SU-DHL-6 (cell line): Measurements from ENCODE around the gene GABRA4.

Experiments
- H2AFZ ChIP-seq: fragments of 200-600 bp; sonication (generic); 2 replicates; pipeline ENCODE4 v1.6.1; 2014; ENCODE audit warnings: low read depth, mild to moderate bottlenecking, moderate library complexity, mixed read lengths, antibody characterized with exemption, low read length; ENCODE audit not compliant: severe bottlenecking
- H3F3A ChIP-seq: fragments of 200-600 bp; shearing (Covaris generic); 2 replicates; pipeline ENCODE4 v1.6.0; 2016; ENCODE audit warnings: antibody characterized with exemption, mild to moderate bottlenecking; ENCODE audit not compliant: insufficient read depth
- H3K27ac ChIP-seq: fragments of 200-600 bp; sonication (generic); 2 replicates; pipeline ENCODE4 v1.5.1; 2016; ENCODE audit warnings: low read depth, mild to moderate bottlenecking, low read length, moderate library complexity, mixed read lengths
- H3K27me3 ChIP-seq: fragments of 200-600 bp; sonication (generic), shearing (Covaris generic); 2 replicates; pipeline ENCODE4 v1.6.0; 2014; ENCODE audit warnings: mild to moderate bottlenecking, low read length
- H3K36me3 ChIP-seq: fragments of 200-600 bp; sonication (generic); 2 replicates; pipeline ENCODE4 v1.6.1; 2014; ENCODE audit warnings: mild to moderate bottlenecking, low read length, mixed read lengths
- H3K4me2 ChIP-seq: fragments of 300-600, 200-600 bp; shearing (Covaris generic), sonication (generic); 2 replicates; pipeline ENCODE4 v1.6.0; 2014; ENCODE audit warnings: low read length, low read depth, mild to moderate bottlenecking; ENCODE audit not compliant: poor library complexity, severe bottlenecking
- H3K4me3 ChIP-seq: fragments of 200-600 bp; sonication (generic); 2 replicates; pipeline ENCODE4 v1.5.1; 2014; ENCODE audit warnings: antibody characterized with exemption, low read length, mild to moderate bottlenecking, mixed read lengths; ENCODE audit not compliant: insufficient read depth, poor library complexity, severe bottlenecking
- H3K79me2 ChIP-seq: fragments of 200-600 bp; sonication (generic); 2 replicates; pipeline ENCODE4 v1.6.1; 2014; ENCODE audit warnings: mild to moderate bottlenecking, low read length, moderate library complexity; ENCODE audit not compliant: insufficient read depth
- H3K9ac ChIP-seq: fragments of 200-600 bp; sonication (generic); 2 replicates; pipeline ENCODE4 v1.7.0; 2014; ENCODE audit warnings: mild to moderate bottlenecking, low read length
- H3K9me2 ChIP-seq: fragments of 200-600 bp; sonication (generic); replicated peaks from 2 replicates; pipeline ENCODE4 v1.6.1; 2014; ENCODE audit warnings: low read length; ENCODE audit not compliant: insufficient read depth
- H3K9me3 ChIP-seq: fragments of 200-600 bp; sonication (generic); 2 replicates; pipeline ENCODE4 v1.6.1; 2014; ENCODE audit warnings: low read length, mixed read lengths; ENCODE audit not compliant: insufficient read depth
- H4K20me1 ChIP-seq: fragments of 200-600 bp; sonication (generic); 2 replicates; pipeline ENCODE4 v1.6.1; 2014; ENCODE audit warnings: low read depth, mild to moderate bottlenecking, antibody characterized with exemption, low read length, moderate library complexity, mixed read lengths
- CTCF ChIP-seq: fragments of 200-600 bp; sonication (generic); IDR thresholded peaks from one replicate; pipeline ENCODE4 v1.5.1; 2017; ENCODE audit warnings: antibody characterized with exemption, mild to moderate bottlenecking, low read length, moderate library complexity; ENCODE audit not compliant: insufficient read depth, poor library complexity, severe bottlenecking
- EZH2phosphoT487 ChIP-seq: fragments of 200-600 bp; sonication (generic), shearing (Covaris generic); conservative IDR thresholded peaks from 2 replicates; pipeline ENCODE4 v1.6.1; 2018; ENCODE audit warnings: mild to moderate bottlenecking, antibody characterized with exemption, low read length, moderate library complexity, mixed read lengths

Gene GABRA4

GRCh38 chr4:46922205-46922604 lies 71.2 kb downstream of the GABRA4 start:
- Histone ChIP-seq H4K20me1 (no peaks in the 10 kb centered on the region), H3K79me2 (no peaks in the 10 kb centered on the region), H3K36me3 (no peaks in the 10 kb centered on the region), H3K4me2 (no peak overlapping the region), H2AFZ (no peak overlapping the region), H3K4me3 (no peak overlapping the region), H3F3A (no peaks in the 10 kb centered on the region), H3K9me2 (no peaks in the 10 kb centered on the region), H3K27me3 (no peaks in the 10 kb centered on the region), H3K27ac (no peak overlapping the region), H3K9ac (no peak overlapping the region), H3K9me3 (no peaks in the 10 kb centered on the region)
- TF ChIP-seq EZH2phosphoT487 (no peak), CTCF (no peak)

GRCh38 chr4:46909078-46909477 lies 84.3 kb downstream of the GABRA4 start, which contains the start of gene COX7B2:
COX7B2 (minus strand) TSS chr4:46909245; CDS start chr4:46735192, 174,053 bp downstream.
- no peak for TF ChIP-seq CTCF
- no peak for TF ChIP-seq EZH2phosphoT487
- H3K4me3 ChIP-seq: no peak within 1 kb of the TSS
- no peaks in the 10 kb centered on the region for H3K9me3 ChIP-seq
- H4K20me1 ChIP-seq: no peaks in the 10 kb centered on the region
- no peaks in the 10 kb centered on the region for H3K9me2 ChIP-seq
- H3K27ac ChIP-seq: no peak within 1 kb of the TSS
- no peaks in the 10 kb centered on the region for H3K79me2 ChIP-seq
- H3K36me3 ChIP-seq: no peaks in the 10 kb centered on the region
- no peak within 1 kb of the TSS for H2AFZ ChIP-seq
- no peak within 1 kb of the TSS for H3K4me2 ChIP-seq
- no peak within 1 kb of the TSS for H3K9ac ChIP-seq
- H3K27me3 ChIP-seq: no peaks in the 10 kb centered on the region
- no peaks in the 10 kb centered on the region for H3F3A ChIP-seq

GRCh38 chr4:46908148-46908547 lies 85.2 kb downstream of the GABRA4 start:
- Histone ChIP-seq H3F3A (no peaks in the 10 kb centered on the region), H3K9me3 (no peaks in the 10 kb centered on the region), H3K36me3 (no peaks in the 10 kb centered on the region), H4K20me1 (no peaks in the 10 kb centered on the region), H3K79me2 (no peaks in the 10 kb centered on the region), H3K27ac (no peak overlapping the region), H3K4me2 (no peak overlapping the region), H2AFZ (no peak overlapping the region), H3K4me3 (no peak overlapping the region), H3K9me2 (no peaks in the 10 kb centered on the region), H3K9ac (no peak overlapping the region), H3K27me3 (no peaks in the 10 kb centered on the region)
- TF ChIP-seq CTCF (no peak), EZH2phosphoT487 (no peak)

GRCh38 chr4:46900082-46900481 lies 93.3 kb downstream of the GABRA4 start:
- no peak overlapping the region for H3K27ac ChIP-seq
- H3K27me3 ChIP-seq: no peaks in the 10 kb centered on the region
- H3K36me3 ChIP-seq: no peaks in the 10 kb centered on the region
- H3K79me2 ChIP-seq: no peaks in the 10 kb centered on the region
- H3K4me2 ChIP-seq: no peak overlapping the region
- TF ChIP-seq CTCF (no peak), EZH2phosphoT487 (no peak)
- no peaks in the 10 kb centered on the region for H3K9me3 ChIP-seq
- H3F3A ChIP-seq: no peaks in the 10 kb centered on the region
- H2AFZ ChIP-seq: no peak overlapping the region
- H3K4me3 ChIP-seq: no peak overlapping the region
- H3K9ac ChIP-seq: no peak overlapping the region
- H4K20me1 ChIP-seq: no peaks in the 10 kb centered on the region
- H3K9me2 ChIP-seq: no peaks in the 10 kb centered on the region
